OCI-LY3 (cell line): ENCODE results near the gene MB21D2.
"Not testable (repeated sequence)": the region's sequence is repeated elsewhere in the genome, so short reads cannot be mapped to it uniquely, and the experiment has no call there.

ENCODE experiments used
- H2AFZ ChIP-seq: fragments of 200-600, 300-600 bp; shearing (Covaris generic); 2 replicates; pipeline ENCODE4 v1.6.0; 2014; ENCODE audit warnings: antibody characterized with exemption, low read depth, low read length
- H3K27ac ChIP-seq: fragments of 200-600, 300-600 bp; sonication (generic); 2 replicates; pipeline ENCODE4 v1.5.1; 2014; ENCODE audit warnings: mild to moderate bottlenecking, low read length, moderate library complexity, mixed read lengths
- H3K27me3 ChIP-seq: fragments of 200-600, 300-600 bp; sonication (generic); 2 replicates; pipeline ENCODE4 v1.6.1; 2014; ENCODE audit warnings: low read depth, low read length, mixed read lengths
- H3K36me3 ChIP-seq: fragments of 200-600, 300-600 bp; sonication (generic); replicated peaks from 2 replicates; pipeline ENCODE3; 2014; ENCODE audit warnings: low read depth, low read length, mixed read lengths
- H3K4me1 ChIP-seq: fragments of 300-600, 200-600 bp; sonication (generic); 2 replicates; pipeline ENCODE4 v1.6.1; 2014; ENCODE audit warnings: low read length, mixed read lengths
- H3K4me2 ChIP-seq: fragments of 200-600, 300-600 bp; sonication (generic); 2 replicates; pipeline ENCODE4 v1.6.1; 2014; ENCODE audit warnings: low read length, mixed read lengths
- H3K4me3 ChIP-seq: fragments of 300-600, 200-600 bp; sonication (generic); 2 replicates; pipeline ENCODE4 v1.5.1; 2014; ENCODE audit warnings: antibody characterized with exemption, mild to moderate bottlenecking, low read length, moderate library complexity
- H3K79me2 ChIP-seq: fragments of 300-600, 200-600 bp; shearing (Covaris generic); 2 replicates; pipeline ENCODE4 v1.6.1; 2014; ENCODE audit warnings: mild to moderate bottlenecking, low read length, mixed read lengths
- H3K9ac ChIP-seq: fragments of 300-600, 200-600 bp; shearing (Covaris generic); 2 replicates; pipeline ENCODE4 v1.6.0; 2014; ENCODE audit warnings: mild to moderate bottlenecking, low read length, moderate library complexity
- H3K9me3 ChIP-seq: fragments of 200-600, 300-600 bp; shearing (Covaris generic); 2 replicates; pipeline ENCODE4 v1.6.1; 2014; ENCODE audit warnings: low read length, mixed read lengths; ENCODE audit not compliant: insufficient read depth
- H4K20me1 ChIP-seq: fragments of 200-600, 300-600 bp; sonication (generic); 2 replicates; pipeline ENCODE4 v1.6.1; 2016; ENCODE audit warnings: low read length, mixed read lengths; ENCODE audit not compliant: insufficient read depth
- EZH2phosphoT487 ChIP-seq: fragments of 200-600 bp; shearing (Covaris generic); IDR thresholded peaks from 2 replicates; pipeline ENCODE4 v1.6.1; 2018; ENCODE audit warnings: antibody characterized with exemption, mixed run types, low read depth
- TF ChIP-seq, protein P1 (sequence below): fragments of 200-600, 300-600 bp; sonication (generic); IDR thresholded peaks from 2 replicates; pipeline ENCODE4 v1.5.1; 2014; ENCODE audit warnings: antibody characterized with exemption, low read length, low read depth

Gene MB21D2

DNA sequence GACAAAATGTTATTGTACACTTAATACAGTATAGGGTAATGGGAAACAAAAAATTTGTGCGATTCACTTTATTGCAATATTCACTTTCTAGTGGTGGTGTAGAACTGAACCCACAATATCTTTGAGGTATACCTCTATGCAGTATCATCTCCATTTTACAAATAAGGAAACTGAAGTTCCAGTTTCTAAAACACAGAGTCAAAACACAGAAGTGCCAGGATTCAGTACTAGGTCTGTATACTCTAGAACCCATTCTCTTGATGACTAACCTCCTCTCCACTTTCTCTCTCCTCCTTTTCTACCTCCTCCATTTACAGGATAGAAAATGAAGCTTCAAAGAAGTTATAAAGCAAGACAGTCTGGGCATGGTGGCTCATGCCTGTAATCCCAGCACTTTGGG, 62.2 kb downstream of the MB21D2 start:
- no peak overlapping the region for H2AFZ ChIP-seq
- H4K20me1 ChIP-seq = no peaks in the 10 kb centered on the region
- H3K27ac ChIP-seq = no peak overlapping the region
- H3K36me3 ChIP-seq = no peaks in the 10 kb centered on the region
- TF ChIP-seq, protein P1, sequence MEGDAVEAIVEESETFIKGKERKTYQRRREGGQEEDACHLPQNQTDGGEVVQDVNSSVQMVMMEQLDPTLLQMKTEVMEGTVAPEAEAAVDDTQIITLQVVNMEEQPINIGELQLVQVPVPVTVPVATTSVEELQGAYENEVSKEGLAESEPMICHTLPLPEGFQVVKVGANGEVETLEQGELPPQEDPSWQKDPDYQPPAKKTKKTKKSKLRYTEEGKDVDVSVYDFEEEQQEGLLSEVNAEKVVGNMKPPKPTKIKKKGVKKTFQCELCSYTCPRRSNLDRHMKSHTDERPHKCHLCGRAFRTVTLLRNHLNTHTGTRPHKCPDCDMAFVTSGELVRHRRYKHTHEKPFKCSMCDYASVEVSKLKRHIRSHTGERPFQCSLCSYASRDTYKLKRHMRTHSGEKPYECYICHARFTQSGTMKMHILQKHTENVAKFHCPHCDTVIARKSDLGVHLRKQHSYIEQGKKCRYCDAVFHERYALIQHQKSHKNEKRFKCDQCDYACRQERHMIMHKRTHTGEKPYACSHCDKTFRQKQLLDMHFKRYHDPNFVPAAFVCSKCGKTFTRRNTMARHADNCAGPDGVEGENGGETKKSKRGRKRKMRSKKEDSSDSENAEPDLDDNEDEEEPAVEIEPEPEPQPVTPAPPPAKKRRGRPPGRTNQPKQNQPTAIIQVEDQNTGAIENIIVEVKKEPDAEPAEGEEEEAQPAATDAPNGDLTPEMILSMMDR = no peak
- no peak for TF ChIP-seq EZH2phosphoT487
- no peaks in the 10 kb centered on the region for H3K9me3 ChIP-seq
- no peaks in the 10 kb centered on the region for H3K79me2 ChIP-seq
- no peaks in the 10 kb centered on the region for H3K27me3 ChIP-seq
- H3K9ac ChIP-seq = no peak overlapping the region
- H3K4me1 ChIP-seq = peaks cover 20% of the 10 kb centered on the region
- H3K4me2 ChIP-seq = no peak overlapping the region
- H3K4me3 ChIP-seq = no peak overlapping the region

DNA sequence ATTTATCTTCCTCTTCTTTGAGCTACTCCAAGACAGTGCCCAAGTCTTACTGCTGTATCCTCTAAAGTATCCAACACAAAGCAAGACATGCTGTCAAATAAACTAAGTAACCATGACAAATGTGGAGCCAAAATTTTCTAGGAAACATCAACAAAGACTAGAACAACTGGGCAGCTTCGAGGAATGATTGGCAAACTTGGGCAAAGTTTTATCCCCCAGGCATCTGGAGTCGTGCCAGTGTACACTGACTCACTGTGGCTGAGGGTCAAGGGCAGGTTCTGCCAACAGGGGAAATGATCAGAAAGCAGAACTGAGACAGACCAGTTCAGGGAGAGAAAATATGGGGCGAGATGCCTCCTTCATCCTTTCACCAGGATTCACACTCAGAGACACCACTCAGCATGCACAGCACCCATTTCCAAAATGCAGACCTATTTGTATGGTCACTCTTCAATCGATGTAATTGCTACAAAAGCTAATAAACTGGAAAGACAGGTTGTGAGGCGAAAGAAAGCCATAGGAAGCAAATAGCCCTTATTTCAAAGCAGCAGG, 65.8 kb downstream of the MB21D2 start:
- no peak overlapping the region for H3K4me3 ChIP-seq
- H3K4me1 ChIP-seq = peaks cover 41% of the 10 kb centered on the region
- H4K20me1 ChIP-seq = no peaks in the 10 kb centered on the region
- H2AFZ ChIP-seq = no peak overlapping the region
- no peaks in the 10 kb centered on the region for H3K9me3 ChIP-seq
- peak overlapping the region; percentile 33 for H3K4me2 ChIP-seq
- H3K36me3 ChIP-seq = no peaks in the 10 kb centered on the region
- no peaks in the 10 kb centered on the region for H3K27me3 ChIP-seq
- H3K79me2 ChIP-seq = no peaks in the 10 kb centered on the region
- TF ChIP-seq, protein P1 = no peak
- TF ChIP-seq EZH2phosphoT487 = no peak
- H3K27ac ChIP-seq = no peak overlapping the region
- no peak overlapping the region for H3K9ac ChIP-seq

DNA sequence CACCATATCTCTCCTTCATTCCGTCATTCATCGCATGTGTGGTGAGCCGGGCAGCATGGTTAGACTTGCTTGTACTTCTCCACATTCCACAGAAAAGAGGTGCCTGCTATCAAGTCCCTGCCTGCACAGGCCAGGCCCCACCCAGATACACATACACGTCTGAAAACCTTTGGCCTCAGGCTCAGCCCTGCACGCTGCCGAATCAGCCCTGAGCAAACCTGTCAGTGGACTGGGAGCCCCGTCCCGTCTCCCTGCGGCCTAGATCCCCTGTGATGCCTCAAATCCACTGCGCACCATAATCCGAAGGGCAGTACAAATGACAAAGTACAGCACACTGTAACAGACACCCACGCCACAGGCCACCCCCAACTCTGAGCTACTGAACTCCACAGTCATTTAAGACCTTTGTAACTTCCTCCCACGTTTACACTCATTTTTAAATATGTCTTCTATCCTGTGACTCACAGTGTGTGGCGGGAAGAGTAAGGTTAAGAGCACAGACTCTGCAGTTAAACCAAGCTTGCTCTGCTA, 67.1 kb downstream of the MB21D2 start:
- Histone ChIP-seq H3K9ac (no peak overlapping the region), H3K79me2 (no peaks in the 10 kb centered on the region), H3K27me3 (no peaks in the 10 kb centered on the region), H3K4me1 (peaks cover 41% of the 10 kb centered on the region), H4K20me1 (no peaks in the 10 kb centered on the region), H3K9me3 (no peaks in the 10 kb centered on the region), H3K27ac (0 out of 2 replicates have a peak overlapping the region, but pooled peaks have one; percentile 12), H3K4me3 (no peak overlapping the region), H2AFZ (peak overlapping the region; percentile 56), H3K36me3 (no peaks in the 10 kb centered on the region), H3K4me2 (peak overlapping the region; percentile 32)
- TF ChIP-seq, protein P1 = no peak
- TF ChIP-seq EZH2phosphoT487 = no peak

DNA sequence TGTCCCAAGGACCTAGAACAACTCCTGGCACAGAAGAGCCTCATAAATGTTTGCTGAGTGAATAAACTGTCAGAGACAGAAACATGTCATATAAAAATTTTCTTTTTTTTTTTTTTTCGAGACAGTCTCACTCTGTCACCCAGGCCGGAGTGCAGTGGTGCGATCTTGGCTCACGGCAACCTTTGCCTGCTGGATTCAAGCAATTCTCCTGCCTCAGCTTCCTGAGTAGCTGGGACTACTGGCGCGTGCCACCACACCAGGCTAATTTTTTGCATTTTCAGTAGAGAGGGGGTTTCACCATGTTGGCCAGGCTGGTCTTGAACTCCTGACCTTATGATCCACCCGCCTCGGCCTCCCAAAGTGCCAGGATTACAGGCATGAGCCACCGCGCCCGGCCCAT, 67.8 kb downstream of the MB21D2 start:
- H3K36me3 ChIP-seq, H3K27ac ChIP-seq, H4K20me1 ChIP-seq, H3K79me2 ChIP-seq, H2AFZ ChIP-seq, H3K27me3 ChIP-seq, H3K4me2 ChIP-seq, H3K9me3 ChIP-seq, H3K4me3 ChIP-seq, H3K9ac ChIP-seq: not testable (repeated sequence)
- peaks cover 41% of the 10 kb centered on the region for H3K4me1 ChIP-seq
